Activated T-helper 9 cell treated with anti-CD3 and anti-CD28 coated beads, Interleukin-2, amount 50 U/mL, for 16 hours (primary cell): ENCODE results near the gene ABHD4.
"Not testable (repeated sequence)": the region's sequence is repeated elsewhere in the genome, so short reads cannot be mapped to it uniquely, and the experiment has no call there.

Experiments
- DNase-seq: peaks from one replicate; pipeline ENCODE4 v3.0.0-alpha.2; 2020; ENCODE audit warnings: low read depth

The ABHD4 gene

DNA sequence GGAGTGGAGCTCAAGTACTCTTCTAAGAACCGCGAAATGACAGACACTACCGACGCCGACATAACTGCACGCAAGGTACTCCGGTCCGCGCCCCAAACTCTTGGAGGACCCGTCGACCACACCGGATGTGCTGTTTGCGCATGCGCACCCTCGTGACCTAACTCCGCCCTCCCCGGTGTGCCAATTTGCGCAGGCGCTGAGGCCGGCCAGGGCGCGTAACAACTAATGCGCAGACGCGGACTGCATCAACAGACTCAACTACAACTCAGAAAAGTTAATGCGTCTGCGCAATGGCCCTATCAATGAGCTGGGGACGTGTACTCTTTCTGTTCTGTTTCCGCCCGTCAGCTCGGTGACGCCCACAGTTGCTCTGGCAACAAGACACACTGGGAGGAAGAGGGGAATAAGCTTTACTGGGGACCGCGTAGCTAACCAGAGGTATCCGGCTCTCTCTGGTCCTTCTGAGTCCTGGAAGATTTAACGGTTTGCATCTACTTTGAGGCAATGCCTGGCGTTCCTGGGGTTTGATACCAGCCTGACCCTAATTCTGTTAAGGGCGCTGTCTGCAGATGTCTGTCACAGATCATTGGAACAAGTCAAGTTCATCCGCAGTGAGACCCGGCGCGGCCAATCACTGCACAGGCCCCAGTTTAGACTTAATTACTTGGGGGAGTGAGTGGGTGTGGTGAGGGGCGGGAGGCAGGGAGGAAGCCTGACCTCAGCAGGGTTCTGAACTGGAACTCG, 8.8 kb upstream of the ABHD4 start, which contains the start of gene DAD1:
TSS of gene DAD1 (minus strand) at position 129 of the 744 bp plus-strand sequence. CDS start at position 62, 67 bp downstream.
- peak; percentile 99 for DNase-seq

DNA sequence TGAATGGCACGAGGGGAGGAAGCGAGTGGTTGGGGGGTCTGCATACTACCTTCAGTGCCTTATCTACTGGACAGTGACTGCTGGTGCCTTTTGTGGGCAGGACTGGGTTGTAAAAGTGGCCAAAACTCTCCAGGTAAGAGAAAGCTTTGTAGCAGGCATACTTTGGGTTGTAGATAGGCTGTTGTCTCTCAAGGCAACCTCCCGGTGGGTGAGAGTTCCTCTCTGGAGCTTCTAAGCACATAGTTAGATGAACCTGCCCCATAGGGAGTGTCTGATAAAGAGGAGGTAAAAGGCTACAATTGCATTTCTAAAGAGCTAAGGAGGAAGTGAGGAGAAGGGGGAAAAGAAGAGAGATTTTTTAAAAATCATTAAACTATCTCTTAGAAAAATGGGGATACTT, 4.9 kb upstream of the ABHD4 start:
- DNase-seq = no peak

DNA sequence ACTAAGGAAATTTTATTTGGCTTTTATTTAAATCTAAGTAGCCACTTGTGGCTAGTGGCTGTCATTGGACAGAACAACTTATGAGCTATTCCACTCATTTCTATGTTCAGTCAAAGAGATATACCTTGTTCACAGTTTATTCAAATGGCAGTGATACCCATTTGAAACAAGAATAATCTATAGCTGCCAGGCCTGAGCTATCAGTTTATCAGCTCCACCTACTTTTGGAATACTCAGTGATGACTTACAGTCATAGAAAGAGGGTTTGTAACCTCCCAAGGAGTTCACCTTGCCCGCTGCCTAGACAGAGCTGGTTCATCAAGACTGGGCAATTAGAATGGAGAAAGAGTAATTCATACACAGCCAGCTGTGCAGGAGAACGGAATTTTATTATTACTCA, 4.5 kb upstream of the ABHD4 start:
- DNase-seq = no peak

DNA sequence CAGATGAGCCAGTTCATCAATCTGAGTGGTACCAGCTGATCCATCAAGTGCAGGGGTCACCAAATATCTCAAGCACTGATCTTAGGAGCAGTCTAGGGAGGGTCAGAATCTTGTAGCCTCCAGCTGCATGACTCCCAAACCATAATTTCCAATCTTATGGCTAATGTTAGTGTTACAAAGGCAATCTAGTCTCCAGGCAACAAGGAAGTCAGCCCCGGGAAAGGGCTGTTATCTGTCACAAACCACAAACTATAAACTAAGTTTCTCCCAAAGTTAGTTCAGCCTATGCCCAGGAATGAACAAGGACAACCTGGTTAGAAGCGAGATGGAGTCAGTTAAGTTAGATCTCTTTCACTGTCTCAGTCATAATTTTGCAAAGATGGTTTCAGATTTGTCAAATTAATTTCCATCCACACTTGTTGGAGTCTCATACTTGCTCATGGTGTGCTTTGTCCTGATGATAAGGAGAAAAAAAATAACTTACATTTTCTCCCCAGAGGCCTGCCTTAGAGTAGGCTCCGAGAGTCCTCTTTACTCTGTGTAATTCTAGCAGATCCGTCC, 3.9 kb upstream of the ABHD4 start:
- no peak for DNase-seq

DNA sequence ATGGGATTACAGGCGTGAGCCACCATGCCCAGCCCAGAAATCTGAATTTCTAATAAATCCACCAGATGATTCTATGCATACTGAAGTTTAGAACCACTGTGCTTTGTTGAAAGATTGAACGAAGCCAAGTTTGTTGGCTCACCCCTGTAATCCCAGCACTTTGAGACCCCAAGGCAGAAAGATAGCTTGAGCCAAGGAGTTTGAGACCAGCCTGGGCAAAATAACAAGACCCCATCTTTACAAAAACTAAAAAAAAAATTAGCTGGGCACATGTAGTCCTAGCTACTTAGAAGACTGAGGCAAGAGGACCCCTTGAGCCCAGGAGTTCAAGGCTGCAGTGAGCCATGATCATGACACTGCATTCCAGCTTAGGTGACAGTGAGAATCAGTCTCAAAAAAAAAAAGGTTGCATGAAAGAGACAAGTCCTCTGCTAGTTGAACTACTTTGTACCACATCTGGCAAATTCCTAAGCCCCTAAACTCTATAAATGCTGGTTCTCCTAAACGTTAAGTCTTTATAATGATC, 1.7 kb upstream of the ABHD4 start:
- no peak for DNase-seq

DNA sequence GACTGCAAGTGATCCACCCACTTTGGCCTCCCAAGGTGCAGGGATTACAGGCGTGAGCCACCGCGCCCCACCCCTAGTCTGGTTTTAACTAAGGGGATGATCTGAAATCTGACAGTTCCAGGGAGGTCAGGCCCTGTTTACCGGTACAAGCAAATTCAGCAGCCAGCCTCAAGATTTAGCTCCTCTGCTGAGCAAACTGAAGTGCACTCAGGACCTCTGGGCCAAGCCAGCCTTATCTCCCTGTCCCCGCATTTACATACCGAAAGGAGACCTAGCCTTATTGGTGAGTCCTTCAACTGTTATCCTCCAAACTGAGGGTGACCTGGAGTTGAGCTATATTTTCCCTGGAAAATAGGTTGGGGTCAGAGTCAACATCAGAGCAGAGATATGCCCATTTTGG, 835 bp upstream of the ABHD4 start:
- DNase-seq = no peak

DNA sequence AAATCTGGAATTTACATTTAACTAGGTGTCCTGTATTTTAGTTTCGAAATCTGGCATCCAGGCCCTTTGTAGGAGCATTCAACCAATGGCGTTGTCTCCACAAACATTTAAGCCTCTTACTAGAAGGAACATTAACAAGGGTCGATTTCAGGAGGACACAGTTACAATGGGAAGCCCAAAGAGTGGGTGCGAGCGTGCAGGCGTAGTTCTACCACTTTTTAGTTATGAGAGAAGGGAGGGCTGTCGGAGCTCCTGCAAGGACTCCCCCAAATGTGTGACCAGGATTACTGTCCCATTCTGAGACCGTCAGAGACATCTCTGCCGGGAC, 365 bp upstream of the ABHD4 start:
- DNase-seq = no peak

DNA sequence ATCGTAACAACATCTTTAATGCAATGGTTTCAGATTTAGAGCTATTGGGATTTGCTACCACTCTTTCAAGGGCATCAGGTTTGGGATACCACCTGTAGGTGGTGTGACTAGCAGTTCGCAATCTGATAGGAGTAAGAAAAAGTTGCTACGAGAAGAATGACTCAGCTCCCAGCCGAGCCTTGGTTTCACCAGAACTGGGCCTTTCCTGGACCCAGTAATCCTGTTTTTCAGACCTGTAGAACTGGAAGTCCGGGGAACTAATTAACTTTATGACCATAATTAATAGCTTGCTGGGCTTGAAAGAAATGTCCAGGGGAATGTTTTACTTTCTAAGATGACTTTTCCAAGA, 770 bp downstream of the ABHD4 start:
- DNase-seq = peak; percentile 7

DNA sequence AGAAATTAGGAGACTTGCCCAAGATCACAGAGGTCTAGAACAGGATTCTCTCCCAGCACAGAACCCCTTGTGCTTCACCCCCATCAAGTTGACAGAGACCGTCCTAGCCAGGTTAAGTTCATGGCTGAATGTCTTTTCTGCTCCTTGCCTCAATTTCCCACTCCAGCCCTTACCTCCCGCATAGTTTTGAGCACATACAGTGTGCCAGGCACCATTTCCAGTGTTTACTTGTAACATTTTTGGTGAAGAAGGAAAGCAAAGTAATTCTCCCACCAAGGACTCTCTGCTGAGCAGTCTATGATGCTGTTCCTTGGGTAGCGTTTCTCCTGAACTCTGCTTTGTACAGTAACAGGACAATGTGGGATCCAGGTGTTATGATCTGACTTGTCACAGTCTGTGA, 1.2 kb downstream of the ABHD4 start:
- DNase-seq = no peak

DNA sequence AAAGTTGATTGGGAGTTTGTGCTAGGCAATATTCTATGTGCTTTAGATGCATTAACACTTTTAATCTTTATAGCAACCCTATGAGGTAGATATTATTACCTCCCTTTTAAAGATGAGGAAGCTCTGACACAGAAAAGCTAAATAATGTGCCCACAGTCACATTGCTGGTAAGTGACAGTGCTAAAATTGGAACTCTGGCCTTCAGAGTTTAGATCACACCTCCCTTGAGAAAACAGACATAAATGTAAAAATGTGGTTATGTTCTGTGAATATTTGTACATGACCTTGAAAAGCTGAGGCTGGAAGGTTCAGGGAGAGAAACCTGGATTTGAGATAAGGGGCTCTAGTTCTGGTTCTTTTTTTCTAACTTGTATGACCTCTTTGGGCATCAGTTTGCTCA, 1.9 kb downstream of the ABHD4 start:
- DNase-seq = no peak

DNA sequence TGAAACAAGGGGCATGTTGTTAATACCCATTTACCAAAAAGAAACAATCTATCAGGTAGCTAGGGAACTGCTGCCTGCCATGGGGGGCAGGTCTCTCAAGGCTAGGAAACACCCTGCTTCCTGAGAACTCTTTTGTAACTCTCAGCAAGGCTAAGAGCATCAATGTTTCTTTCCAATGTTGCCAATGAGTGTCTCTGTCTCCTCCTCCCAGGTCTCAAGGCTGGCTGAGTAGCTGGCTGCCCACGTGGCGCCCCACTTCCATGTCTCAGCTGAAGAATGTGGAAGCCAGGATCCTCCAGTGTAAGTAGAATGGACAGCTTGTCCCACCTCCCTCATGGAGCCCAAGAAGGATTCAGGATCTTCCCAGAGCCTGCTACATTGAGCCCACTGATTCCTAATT, 3.4 kb downstream of the ABHD4 start:
- DNase-seq = no peak

DNA sequence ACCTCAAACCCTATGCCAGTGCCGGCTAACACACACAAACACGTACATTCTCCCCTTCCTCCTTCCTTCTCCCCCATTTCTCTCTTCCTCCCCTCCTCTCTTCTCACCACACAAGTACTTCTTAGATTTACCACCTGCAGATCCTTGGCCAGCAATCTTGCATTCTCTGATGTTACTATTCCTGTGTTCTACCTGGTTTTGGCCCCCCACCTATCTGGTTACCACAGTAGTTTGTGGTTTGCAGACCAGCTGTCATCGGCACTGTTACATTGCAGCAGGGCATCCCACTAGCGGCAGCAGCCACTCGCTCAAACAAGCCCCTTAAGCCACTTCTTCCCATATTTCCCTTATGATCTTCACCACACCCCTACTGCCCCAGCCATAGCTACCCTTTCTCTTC, 3.9 kb downstream of the ABHD4 start:
- no peak for DNase-seq

DNA sequence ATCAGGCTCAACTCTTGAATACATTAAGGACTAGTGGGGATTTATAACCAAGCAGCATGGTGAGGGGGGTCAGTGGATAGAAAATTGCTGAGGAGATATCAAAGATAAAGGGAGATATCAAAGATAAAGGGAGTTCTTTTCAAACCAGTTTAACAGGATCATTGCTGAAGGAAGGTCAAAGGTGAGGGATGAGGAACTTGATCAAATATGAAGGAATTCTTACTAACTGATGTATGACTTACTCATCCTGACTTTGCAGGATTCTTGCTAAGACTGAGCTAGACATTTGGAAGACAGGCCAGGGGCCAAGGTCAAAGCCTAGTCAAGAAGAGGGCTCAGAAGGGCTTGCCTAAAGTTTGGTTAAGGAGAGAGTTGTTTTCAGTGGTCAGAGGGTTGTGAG, 4.8 kb downstream of the ABHD4 start:
- DNase-seq = no peak

DNA sequence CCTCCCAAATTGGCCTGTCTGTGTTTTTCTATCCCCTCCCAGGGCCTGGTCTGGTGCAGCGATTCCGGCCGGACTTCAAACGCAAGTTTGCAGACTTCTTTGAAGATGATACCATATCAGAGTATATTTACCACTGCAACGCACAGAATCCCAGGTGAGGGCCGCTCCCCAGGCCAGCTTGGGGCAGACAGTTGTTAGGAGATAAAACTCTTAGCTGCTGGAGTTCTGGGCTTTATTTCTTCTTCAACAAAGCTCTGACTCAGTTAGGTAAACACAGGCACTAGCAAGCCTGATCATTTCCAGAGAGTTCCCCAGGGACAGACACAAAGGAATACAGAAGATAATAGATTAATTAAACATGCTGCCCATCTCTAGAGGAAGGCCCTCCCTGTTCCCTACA, 8.3 kb downstream of the ABHD4 start:
- DNase-seq = no peak

DNA sequence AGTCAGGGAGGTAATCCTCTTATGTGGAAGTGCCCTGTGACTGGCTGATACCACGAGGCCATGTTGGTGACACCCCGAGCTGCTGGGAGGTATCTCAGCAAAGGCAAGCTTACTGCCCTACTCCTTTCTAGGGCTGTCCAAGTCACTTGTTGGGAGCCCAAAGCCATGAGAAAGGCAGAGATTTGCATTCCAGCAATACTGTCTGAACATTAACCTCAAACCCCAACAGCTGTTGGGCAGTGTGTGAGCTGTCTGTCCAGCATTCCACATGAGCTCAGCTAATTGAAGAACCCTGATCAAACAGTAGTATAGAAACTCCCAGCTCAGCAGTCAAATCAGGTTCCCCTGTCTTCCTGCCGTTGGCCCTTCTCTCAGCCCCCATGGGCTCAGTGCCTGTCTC, 9.2 kb downstream of the ABHD4 start:
- DNase-seq = no peak

DNA sequence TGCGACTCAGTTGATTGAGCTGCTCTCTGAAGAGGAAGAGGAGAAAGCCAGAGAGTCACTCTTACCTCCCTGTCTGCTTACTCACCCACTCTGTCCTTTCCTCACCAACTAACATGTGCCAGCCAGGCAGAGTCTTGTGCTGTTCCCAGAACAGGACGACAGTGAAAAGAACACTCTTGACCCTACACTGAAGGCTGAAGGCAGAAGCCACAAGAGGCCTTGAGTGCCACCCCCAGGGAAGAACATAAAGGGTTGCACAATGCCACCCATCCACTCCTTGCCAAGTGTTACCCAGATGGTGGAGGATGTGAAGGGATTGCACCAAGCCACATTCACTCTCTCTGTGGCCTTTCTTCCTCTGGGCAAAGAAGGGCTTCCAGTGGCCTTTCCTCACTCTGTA, 12.8 kb downstream of the ABHD4 start:
- DNase-seq = no peak

DNA sequence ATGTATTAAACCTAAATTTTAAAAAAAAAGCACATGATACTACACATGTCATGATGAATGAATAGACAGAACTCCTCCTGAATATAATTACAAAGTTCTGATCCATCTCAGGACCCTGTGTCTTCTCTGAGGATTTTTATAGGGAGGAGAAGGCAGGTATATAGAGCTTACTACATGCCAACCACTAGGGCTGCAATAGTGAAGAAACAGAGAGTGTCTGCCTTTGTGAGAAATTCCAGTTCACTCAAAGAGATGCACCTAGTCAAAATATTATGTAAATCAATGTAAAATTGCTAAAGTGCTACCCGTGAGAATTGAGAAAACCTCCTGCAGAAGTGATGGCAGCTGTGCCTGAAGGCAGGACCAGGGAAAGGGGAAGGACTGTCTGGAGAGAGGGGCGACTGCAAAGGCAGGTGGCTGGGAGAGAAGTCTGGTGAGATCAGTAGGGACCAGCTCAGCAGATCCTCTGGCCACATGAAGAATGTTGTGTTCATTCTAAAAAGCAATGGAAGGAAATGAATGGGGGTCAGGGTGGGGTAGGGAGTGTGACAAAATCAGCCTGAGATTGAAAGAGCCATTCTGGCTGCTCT, 15.1 kb downstream of the ABHD4 start:
- no peak for DNase-seq

DNA sequence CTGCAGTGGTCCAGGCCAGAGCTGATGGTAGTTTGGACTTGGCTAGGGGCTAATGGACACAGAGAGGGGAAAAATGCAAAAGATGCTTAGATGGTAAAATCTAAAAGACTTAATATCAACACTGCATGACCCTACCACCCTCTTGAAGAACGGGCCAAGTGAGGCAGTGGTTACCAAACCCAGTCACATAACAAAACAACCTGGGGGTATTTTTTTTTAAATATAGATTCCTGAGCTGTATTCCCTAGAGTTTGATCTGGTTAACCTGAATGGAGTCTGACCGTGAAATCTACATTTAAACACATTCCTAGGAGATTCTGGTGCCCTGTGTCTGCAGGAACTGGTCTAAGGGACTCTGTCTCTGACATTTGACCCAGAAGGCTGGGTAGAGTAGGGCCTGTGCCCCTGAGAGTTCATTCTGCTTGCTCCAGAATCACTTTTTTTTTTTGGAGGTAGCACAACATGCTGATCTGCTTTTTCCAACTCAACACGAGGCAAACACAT, 15.7 kb downstream of the ABHD4 start:
- no peak for DNase-seq

DNA sequence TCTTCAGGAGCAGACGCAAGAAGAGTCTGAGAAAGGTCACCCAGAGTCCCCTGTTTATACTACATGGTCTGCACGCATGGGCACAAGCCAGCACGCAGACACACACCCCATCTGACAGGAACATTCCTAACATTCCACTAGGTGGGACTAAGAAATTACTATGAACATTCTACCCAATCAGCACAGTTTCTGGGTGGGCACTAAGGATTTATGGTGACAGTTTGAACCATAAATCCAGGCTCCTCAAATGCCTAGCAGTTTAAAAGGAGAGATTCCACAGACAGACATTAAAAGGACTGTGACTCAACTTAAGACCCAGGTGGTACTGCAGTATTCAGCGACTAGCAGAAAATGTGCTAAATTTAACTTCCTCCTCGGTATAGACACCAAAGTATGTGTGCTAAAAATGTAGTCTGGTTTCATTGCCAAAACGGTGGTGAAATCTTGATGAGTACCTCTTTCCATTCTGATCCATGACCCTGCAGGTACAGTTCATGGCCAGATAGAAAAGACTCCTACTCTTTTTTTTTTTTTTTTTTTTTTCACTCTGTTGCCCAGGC, 16.2 kb downstream of the ABHD4 start:
- no peak for DNase-seq

DNA sequence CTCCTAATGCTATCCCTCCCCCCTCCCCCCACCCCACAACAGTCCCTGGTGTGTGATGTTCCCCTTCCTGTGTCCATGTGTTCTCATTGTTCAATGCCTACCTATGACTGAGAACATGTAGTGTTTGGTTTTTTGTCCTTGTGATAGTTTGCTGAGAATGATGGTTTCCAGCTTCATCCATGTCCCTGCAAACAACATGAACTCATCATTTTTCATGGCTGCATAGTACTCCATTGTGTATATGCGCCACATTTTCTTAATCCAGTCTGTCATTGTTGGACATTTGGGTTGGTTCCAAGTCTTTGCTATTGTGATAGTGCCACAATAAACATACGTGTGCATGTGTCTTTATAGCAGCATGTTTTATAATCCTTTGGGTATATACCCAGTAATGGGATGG, 17.7 kb downstream of the ABHD4 start:
- DNase-seq = not testable (repeated sequence)

DNA sequence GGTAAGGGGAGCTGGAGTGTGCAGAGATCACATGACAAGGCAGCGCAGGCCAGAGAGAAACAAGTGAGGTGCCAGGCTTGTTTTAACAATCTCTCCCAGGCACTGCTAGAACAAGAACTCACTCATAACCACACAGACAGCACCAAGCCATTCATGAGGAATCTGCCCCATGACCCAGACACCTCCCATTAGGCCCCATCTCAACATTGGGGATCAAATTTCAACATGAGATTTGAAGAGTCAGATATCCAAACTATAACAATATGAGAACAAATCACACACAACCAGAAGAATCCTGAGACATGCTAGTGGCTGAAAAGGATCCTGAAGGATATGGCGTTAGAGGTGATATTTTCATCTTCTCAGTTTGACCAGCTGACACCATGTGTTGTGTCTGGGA, 24.2 kb downstream of the ABHD4 start:
- DNase-seq = no peak

DNA sequence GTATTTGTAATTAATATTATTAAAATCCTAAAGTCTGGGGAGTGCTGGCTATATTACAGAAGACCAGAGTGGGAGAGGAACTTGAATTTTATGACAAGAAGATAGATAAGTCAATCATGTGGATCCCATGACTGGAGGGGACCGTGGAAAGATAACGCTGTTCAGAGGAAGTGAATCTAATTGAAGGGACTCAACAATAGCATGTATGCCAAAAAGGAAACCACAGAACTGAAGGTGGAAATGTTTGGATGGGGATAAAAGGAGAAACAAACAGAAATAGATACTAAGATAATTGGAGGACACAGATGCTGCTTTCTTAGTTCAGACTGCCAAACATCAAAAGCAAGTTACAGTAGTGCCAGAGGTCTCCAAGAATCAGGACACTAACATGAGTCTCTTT, 24.9 kb downstream of the ABHD4 start:
- no peak for DNase-seq

DNA sequence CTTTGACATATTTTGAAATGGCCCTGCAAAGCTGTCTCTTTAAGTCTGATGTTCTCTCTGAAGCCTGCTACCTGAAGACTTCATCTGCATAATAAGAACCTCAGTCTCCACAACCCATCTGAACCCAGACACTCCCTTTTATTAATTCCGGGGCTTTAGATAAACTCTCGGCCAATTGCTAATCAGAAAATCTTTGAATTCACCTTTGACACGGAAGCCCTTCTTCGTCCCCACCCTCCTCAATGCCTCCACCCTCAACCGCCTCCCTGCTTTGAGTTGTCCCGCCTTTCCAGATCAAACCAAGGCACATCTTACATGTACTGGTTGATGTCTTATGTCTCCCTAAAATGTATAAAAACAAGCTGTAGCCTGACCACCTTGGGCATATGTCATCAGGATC, 28.5 kb downstream of the ABHD4 start:
- DNase-seq = no peak
